GM19328 (cell line): ENCODE measurements around the gene DPPA5.
"Not testable (repeated sequence)": the region's sequence is repeated elsewhere in the genome, so short reads cannot be mapped to it uniquely, and the experiment has no call there.

Experiments used
- ATAC-seq: cut with Tn5 transposase; IDR thresholded peaks from one replicate; pipeline ENCODE4 v1.9.1; 2021; ENCODE audit warnings: mild to moderate bottlenecking, moderate library complexity; ENCODE audit not compliant: unreplicated experiment

DPPA5 gene

GRCh38 chr6:73303773-73304172 lies 50.3 kb downstream of the DPPA5 start:
- not testable (repeated sequence) for ATAC-seq
